GM12878 (cell line): ENCODE data around the gene MROH7. TPM values are rescaled to one million over a fixed set of nuclear protein-coding genes. Genes with fewer than 3 reads are reported as not detected.

Source experiments
- ATAC-seq: fragments of 200-7000 bp; cut with Tn5 transposase; 3 replicates; pipeline ENCODE4 v1.9.1; 2020; ENCODE audit warnings: mild to moderate bottlenecking, moderate library complexity
- BruUV-seq: library from RNA; stranded (reverse); fragments of 400-500 nt; replicated peaks from 2 replicates; lab custom pipeline; 2021; lab: Mats Ljungman, UMichigan
- CTCF ChIA-PET: fragments of 300-600 bp; sonication (Branson Sonifier 250); formaldehyde crosslinking; extraction: SDS; loops from one replicate; lab custom pipeline; 2021; ENCODE audit warnings: inconsistent platforms; lab: Yijun Ruan, JAX
- POLR2A ChIA-PET: fragments of 350-600 bp; formaldehyde crosslinking; extraction: SDS; loops from one replicate; lab custom pipeline; 2021; ENCODE audit warnings: inconsistent platforms; lab: Charles Lee
- RAD21 ChIA-PET: fragments of 300-600 bp; sonication (Branson Sonifier 250); formaldehyde crosslinking; loops from one replicate; lab custom pipeline; 2023; ENCODE audit warnings: antibody characterized with exemption; ENCODE audit not compliant: unreplicated experiment; lab: Charles Lee
- SMC1A ChIA-PET: fragments of 300-600 bp; sonication (Branson Sonifier 250); formaldehyde crosslinking; loops from one replicate; lab custom pipeline; 2023; ENCODE audit not compliant: unreplicated experiment, uncharacterized antibody; lab: Charles Lee
- DNase-seq: peaks from one replicate; pipeline ENCODE4 v3.0.0-alpha.2; 2011; ENCODE audit warnings: low read depth, low spot score
- FAIRE-seq: peaks from 3 replicates; lab custom pipeline; 2011; peaks lifted over from hg19 to GRCh38; lab: Jason Lieb, UNC
- H2AFZ ChIP-seq: 2 replicates; pipeline ENCODE4 v1.6.0; 2011; ENCODE audit warnings: low read depth, low read length, control low read depth; ENCODE audit not compliant: control insufficient read depth
- H3K27ac ChIP-seq: 2 replicates; pipeline ENCODE4 v1.5.1; 2011; ENCODE audit warnings: control low read depth; ENCODE audit not compliant: control insufficient read depth, insufficient read depth
- H3K27me3 ChIP-seq, 2 experiments: replicated peaks in 1 of 2; 2 replicates each; pipeline versions ENCODE4 v1.6.0 to v1.6.1; 2011; ENCODE audit warnings: low read length in 1 of 2; ENCODE audit not compliant: control insufficient read depth in 2 of 2, insufficient read depth in 2 of 2
- H3K36me3 ChIP-seq, 2 experiments: 2 replicates each; pipeline ENCODE4 v1.5.1; 2011; ENCODE audit warnings: low read length in 1 of 2; ENCODE audit not compliant: control insufficient read depth in 2 of 2, insufficient read depth in 2 of 2
- H3K4me1 ChIP-seq: 2 replicates; pipeline ENCODE4 v1.6.1; 2011; ENCODE audit warnings: mild to moderate bottlenecking, low read length, moderate library complexity, mixed read lengths; ENCODE audit not compliant: control insufficient read depth, insufficient read depth
- H3K4me2 ChIP-seq: 2 replicates; pipeline ENCODE4 v1.6.0; 2011; ENCODE audit warnings: control low read depth; ENCODE audit not compliant: control insufficient read depth, insufficient read depth
- H3K4me3 ChIP-seq: fragments of 200-600 bp; sonication (generic); 2 replicates; pipeline ENCODE4 v1.5.1; 2016
- H3K79me2 ChIP-seq: 2 replicates; pipeline ENCODE4 v1.6.0; 2011; ENCODE audit warnings: low read length; ENCODE audit not compliant: control insufficient read depth, insufficient read depth
- H3K9ac ChIP-seq: 2 replicates; pipeline ENCODE4 v1.8.0; 2011; ENCODE audit warnings: low read length, control low read depth, mixed read lengths; ENCODE audit not compliant: control insufficient read depth, insufficient read depth
- H3K9me3 ChIP-seq: replicated peaks from 3 replicates; pipeline ENCODE4 v1.5.1; 2011; ENCODE audit warnings: mild to moderate bottlenecking, low read length; ENCODE audit not compliant: control insufficient read depth, insufficient read depth
- H4K20me1 ChIP-seq: 2 replicates; pipeline ENCODE4 v1.6.0; 2011; ENCODE audit not compliant: control insufficient read depth, insufficient read depth
- ATF7 ChIP-seq: fragments of 450-650 bp; IDR thresholded peaks from 2 replicates; pipeline ENCODE4 v1.6.1; 2016; ENCODE audit warnings: low read depth, mild to moderate bottlenecking
- BRCA1 ChIP-seq: IDR thresholded peaks from 2 replicates; pipeline ENCODE4 v1.6.1; 2011; ENCODE audit warnings: low read depth, low read length, improper control_type of control experiment
- CHD2 ChIP-seq: IDR thresholded peaks from 2 replicates; pipeline ENCODE4 v1.6.1; 2011; ENCODE audit warnings: low read depth, low read length, improper control_type of control experiment, borderline replicate concordance
- CHD4 ChIP-seq: fragments of 200-600 bp; sonication (generic); IDR thresholded peaks from 2 replicates; pipeline ENCODE4 v1.6.1; 2016; ENCODE audit warnings: mild to moderate bottlenecking
- EED ChIP-seq: sonication (generic); IDR thresholded peaks from 2 replicates; pipeline ENCODE4 v1.6.1; 2016; ENCODE audit warnings: antibody characterized with exemption, low read depth
- ESRRA ChIP-seq: IDR thresholded peaks from 2 replicates; pipeline ENCODE4 v1.6.1; 2012; ENCODE audit warnings: mild to moderate bottlenecking, low read length, improper control_type of control experiment
- JUND ChIP-seq: IDR thresholded peaks from 2 replicates; pipeline ENCODE4 v1.6.1; 2012; ENCODE audit warnings: low read depth, mild to moderate bottlenecking, low read length, improper control_type of control experiment, moderate library complexity
- NRF1 ChIP-seq: conservative IDR thresholded peaks from 2 replicates; pipeline ENCODE4 v1.6.1; 2011; ENCODE audit warnings: mild to moderate bottlenecking, low read depth, low read length, improper control_type of control experiment
- PAX5 ChIP-seq: IDR thresholded peaks from 2 replicates; pipeline ENCODE4 v1.6.1; 2011; ENCODE audit warnings: low read depth, low read length, borderline replicate concordance
- POLR2AphosphoS5 ChIP-seq: IDR thresholded peaks from 2 replicates; pipeline ENCODE4 v1.6.1; 2011; ENCODE audit warnings: mild to moderate bottlenecking, low read length, inconsistent platforms
- RELA ChIP-seq: fragments of 450-650 bp; IDR thresholded peaks from 2 replicates; pipeline ENCODE4 v1.8.0; 2014; ENCODE audit warnings: borderline replicate concordance; ENCODE audit not compliant: partially characterized antibody
- SMAD5 ChIP-seq: IDR thresholded peaks from 2 replicates; pipeline ENCODE4 v1.6.1; 2016; ENCODE audit warnings: antibody characterized with exemption, low read depth
- TCF7 ChIP-seq: IDR thresholded peaks from 2 replicates; pipeline ENCODE4 v1.6.1; 2014; ENCODE audit warnings: antibody characterized with exemption, borderline replicate concordance
- ZNF24 ChIP-seq: fragments of 450-650 bp; IDR thresholded peaks from 2 replicates; pipeline ENCODE4 v1.6.1; 2017; ENCODE audit warnings: antibody characterized with exemption, mild to moderate bottlenecking
- WGBS: methylation state at CpG from one replicate; pipeline ENCODE4 v1.1.6; 2016; ENCODE audit warnings: low lambda C conversion rate; ENCODE audit not compliant: insufficient replicate concordance, insufficient coverage; ENCODE audit errors: missing lambda C conversion rate; 5-methylcytosine and 5-hydroxymethylcytosine counted together
- in situ Hi-C: fragments of 300-500 bp; cut with MboI; formaldehyde crosslinking; loops from 9 replicates; pipeline ENCODE4 v1.14.3; 2018; ENCODE audit warnings: mixed read lengths
- intact Hi-C: fragments of 100-400 bp; cut with micrococcal nuclease; formaldehyde crosslinking; loops from one replicate; pipeline ENCODE4 v1.14.2; 2022; ENCODE audit not compliant: unreplicated experiment
- polyA plus RNA-seq, 11 experiments: library from polyadenylated mRNA; depleted of rRNA in 4 of 11; unstranded in 6 of 11; stranded (reverse) in 5 of 11; fragments of >200 nt; fragmentation: Nextera tagmentation in 4 of 11; fragmentation: Illumina TruSeq in 1 of 11; extraction: Ambion mirVana in 4 of 11; extraction: Trizol in 1 of 11; gene quantifications; 1 replicate in 1 of 11; 2 replicates in 10 of 11; pipeline versions ENCODE4 v1.2.1 to v1.2.3, GENCODE V29; 2011 to 2016; ENCODE audit warnings: inconsistent platforms in 2 of 11, missing spikeins in 2 of 11, low read depth in 1 of 11
- total RNA-seq, 4 experiments: library from RNA; depleted of rRNA in 3 of 4; stranded (reverse); fragments of >200 nt in 3 of 4; fragmentation: Illumina TruSeq in 1 of 4; extraction: Trizol in 1 of 4; gene quantifications; 2 replicates each; pipeline versions ENCODE4 v1.2.1 to v1.2.3, GENCODE V29; 2013 to 2021
- TF ChIP-seq, protein P1 (sequence below): IDR thresholded peaks from 2 replicates; pipeline ENCODE4 v1.6.1; 2011; ENCODE audit warnings: borderline replicate concordance, low read depth, mild to moderate bottlenecking, moderate library complexity, mixed read lengths, low read length; ENCODE audit not compliant: insufficient read depth; ENCODE audit errors: extremely low read length
- TF ChIP-seq, protein P2 (sequence below): fragments of 450-650 bp; IDR thresholded peaks from 2 replicates; pipeline ENCODE4 v1.6.1; 2016; ENCODE audit warnings: mild to moderate bottlenecking
- TF ChIP-seq, protein P3 (sequence below): fragments of 450-650 bp; formaldehyde crosslinking; IDR thresholded peaks from 2 replicates; pipeline ENCODE4 v1.4.0; 2020; ENCODE audit warnings: mild to moderate bottlenecking, moderate library complexity
- TF ChIP-seq, protein P4 (sequence below): fragments of 450-650 bp; conservative IDR thresholded peaks from 2 replicates; pipeline ENCODE4 v1.6.1; 2017; ENCODE audit warnings: mild to moderate bottlenecking, moderate library complexity

MROH7 gene
- total and polyA plus RNA-seq, 10 of the 15 experiments (the other 5 are each of a cell fraction or from before 2014, with no cell fraction given) = 0.11 TPM; not detected in 9

DNA sequence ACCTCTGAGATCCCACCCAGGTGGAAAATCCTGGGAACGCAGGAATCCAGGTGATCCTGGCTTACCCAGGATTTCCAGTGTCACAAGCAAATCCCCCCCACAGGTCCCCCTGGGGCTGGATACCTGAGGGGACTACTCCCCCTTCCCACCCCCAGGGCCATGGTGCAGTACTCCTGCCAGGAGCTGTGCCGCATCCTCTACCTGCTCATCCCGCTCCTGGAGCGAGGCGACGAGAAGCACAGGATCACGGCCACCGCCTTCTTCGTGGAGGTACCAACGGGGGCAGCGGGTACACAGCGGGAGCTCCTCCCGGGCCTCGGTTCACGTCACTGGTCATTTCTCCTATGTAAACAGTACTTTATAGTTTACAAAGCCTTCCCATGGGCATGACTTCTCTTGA lies 53.6 kb downstream of the MROH7 start:
- RAD21 ChIA-PET = no interaction called here
- Histone ChIP-seq H4K20me1 (no peaks in the 10 kb centered on the region), H3K4me3 (no peak overlapping the region), H3K4me1 (no peaks in the 10 kb centered on the region), H2AFZ (no peak overlapping the region), H3K79me2 (no peaks in the 10 kb centered on the region), H3K9ac (no peak overlapping the region), H3K27ac (no peak overlapping the region), H3K36me3 (no peaks in the 10 kb centered on the region), H3K9me3 (no peaks in the 10 kb centered on the region), H3K27me3 (peaks cover 2 to 3% of the 10 kb centered on the region in 2 experiments; a peak in 3 of 4 replicates), H3K4me2 (no peak overlapping the region)
- CTCF ChIA-PET = no interaction called here
- ATAC-seq = no peak
- in situ Hi-C loops (no loop called here), intact Hi-C loops (no loop called here)
- SMC1A ChIA-PET = no interaction called here
- no peak for FAIRE-seq
- POLR2A ChIA-PET = no interaction called here
- WGBS = 67% methylated on average over 15 of the region's 15 CpGs
- TF ChIP-seq RELA = no peak
- no peak for TF ChIP-seq ZNF24
- TF ChIP-seq EED = no peak
- no peak for TF ChIP-seq CHD2
- TF ChIP-seq TCF7 = no peak
- TF ChIP-seq CHD4 = no peak
- no peak for TF ChIP-seq PAX5
- TF ChIP-seq NRF1 = no peak
- TF ChIP-seq, protein P1, sequence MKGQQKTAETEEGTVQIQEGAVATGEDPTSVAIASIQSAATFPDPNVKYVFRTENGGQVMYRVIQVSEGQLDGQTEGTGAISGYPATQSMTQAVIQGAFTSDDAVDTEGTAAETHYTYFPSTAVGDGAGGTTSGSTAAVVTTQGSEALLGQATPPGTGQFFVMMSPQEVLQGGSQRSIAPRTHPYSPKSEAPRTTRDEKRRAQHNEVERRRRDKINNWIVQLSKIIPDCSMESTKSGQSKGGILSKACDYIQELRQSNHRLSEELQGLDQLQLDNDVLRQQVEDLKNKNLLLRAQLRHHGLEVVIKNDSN = no peak
- TF ChIP-seq, protein P2, sequence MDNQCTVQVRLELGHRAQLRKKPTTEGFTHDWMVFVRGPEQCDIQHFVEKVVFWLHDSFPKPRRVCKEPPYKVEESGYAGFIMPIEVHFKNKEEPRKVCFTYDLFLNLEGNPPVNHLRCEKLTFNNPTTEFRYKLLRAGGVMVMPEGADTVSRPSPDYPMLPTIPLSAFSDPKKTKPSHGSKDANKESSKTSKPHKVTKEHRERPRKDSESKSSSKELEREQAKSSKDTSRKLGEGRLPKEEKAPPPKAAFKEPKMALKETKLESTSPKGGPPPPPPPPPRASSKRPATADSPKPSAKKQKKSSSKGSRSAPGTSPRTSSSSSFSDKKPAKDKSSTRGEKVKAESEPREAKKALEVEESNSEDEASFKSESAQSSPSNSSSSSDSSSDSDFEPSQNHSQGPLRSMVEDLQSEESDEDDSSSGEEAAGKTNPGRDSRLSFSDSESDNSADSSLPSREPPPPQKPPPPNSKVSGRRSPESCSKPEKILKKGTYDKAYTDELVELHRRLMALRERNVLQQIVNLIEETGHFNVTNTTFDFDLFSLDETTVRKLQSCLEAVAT = no peak
- TF ChIP-seq, protein P3, sequence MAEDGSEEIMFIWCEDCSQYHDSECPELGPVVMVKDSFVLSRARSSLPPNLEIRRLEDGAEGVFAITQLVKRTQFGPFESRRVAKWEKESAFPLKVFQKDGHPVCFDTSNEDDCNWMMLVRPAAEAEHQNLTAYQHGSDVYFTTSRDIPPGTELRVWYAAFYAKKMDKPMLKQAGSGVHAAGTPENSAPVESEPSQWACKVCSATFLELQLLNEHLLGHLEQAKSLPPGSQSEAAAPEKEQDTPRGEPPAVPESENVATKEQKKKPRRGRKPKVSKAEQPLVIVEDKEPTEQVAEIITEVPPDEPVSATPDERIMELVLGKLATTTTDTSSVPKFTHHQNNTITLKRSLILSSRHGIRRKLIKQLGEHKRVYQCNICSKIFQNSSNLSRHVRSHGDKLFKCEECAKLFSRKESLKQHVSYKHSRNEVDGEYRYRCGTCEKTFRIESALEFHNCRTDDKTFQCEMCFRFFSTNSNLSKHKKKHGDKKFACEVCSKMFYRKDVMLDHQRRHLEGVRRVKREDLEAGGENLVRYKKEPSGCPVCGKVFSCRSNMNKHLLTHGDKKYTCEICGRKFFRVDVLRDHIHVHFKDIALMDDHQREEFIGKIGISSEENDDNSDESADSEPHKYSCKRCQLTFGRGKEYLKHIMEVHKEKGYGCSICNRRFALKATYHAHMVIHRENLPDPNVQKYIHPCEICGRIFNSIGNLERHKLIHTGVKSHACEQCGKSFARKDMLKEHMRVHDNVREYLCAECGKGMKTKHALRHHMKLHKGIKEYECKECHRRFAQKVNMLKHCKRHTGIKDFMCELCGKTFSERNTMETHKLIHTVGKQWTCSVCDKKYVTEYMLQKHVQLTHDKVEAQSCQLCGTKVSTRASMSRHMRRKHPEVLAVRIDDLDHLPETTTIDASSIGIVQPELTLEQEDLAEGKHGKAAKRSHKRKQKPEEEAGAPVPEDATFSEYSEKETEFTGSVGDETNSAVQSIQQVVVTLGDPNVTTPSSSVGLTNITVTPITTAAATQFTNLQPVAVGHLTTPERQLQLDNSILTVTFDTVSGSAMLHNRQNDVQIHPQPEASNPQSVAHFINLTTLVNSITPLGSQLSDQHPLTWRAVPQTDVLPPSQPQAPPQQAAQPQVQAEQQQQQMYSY (CRISPR knock-in tag) = no peak
- TF ChIP-seq, protein P4, sequence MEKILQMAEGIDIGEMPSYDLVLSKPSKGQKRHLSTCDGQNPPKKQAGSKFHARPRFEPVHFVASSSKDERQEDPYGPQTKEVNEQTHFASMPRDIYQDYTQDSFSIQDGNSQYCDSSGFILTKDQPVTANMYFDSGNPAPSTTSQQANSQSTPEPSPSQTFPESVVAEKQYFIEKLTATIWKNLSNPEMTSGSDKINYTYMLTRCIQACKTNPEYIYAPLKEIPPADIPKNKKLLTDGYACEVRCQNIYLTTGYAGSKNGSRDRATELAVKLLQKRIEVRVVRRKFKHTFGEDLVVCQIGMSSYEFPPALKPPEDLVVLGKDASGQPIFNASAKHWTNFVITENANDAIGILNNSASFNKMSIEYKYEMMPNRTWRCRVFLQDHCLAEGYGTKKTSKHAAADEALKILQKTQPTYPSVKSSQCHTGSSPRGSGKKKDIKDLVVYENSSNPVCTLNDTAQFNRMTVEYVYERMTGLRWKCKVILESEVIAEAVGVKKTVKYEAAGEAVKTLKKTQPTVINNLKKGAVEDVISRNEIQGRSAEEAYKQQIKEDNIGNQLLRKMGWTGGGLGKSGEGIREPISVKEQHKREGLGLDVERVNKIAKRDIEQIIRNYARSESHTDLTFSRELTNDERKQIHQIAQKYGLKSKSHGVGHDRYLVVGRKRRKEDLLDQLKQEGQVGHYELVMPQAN = no peak
- no peak for TF ChIP-seq JUND
- no peak for TF ChIP-seq ESRRA
- TF ChIP-seq SMAD5 = no peak
- TF ChIP-seq POLR2AphosphoS5 = no peak
- TF ChIP-seq BRCA1 = no peak
- no peak for TF ChIP-seq ATF7
- no peak for DNase-seq
- BruUV-seq = no TSS peak
